ENCODE data around the gene KCNMA1.
"Not testable (repeated sequence)": the region's sequence is repeated elsewhere in the genome, so short reads cannot be mapped to it uniquely, and the experiment has no call there.

KCNMA1 gene

GRCh38 chr10:77357611-77358310, 279.8 kb downstream of the KCNMA1 start:
- DNase-seq = no peak

DNA sequence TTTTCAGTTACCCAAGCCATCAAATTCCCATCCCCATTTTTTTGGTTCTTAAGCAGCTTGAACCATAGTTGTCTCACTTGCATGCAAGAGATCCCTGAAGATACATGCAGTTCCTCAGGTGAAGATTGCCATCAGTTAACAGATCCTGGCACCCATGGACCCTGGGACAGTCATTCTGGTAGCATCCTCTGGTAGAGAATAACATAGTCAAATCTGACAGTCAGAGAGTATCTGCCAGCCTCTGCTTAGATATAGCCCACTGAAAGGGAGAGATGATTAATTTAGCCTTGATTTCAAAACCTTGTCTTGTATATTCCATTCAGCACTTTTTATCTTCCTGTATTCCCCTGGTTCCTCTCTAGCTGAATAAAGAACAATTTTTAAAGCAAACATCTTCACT, 280.4 kb downstream of the KCNMA1 start:
- DNase-seq = no peak

- DNase-seq = no peak
Observed at GRCh38 chr10:77355844-77356243, 281.8 kb downstream of the KCNMA1 start.

DNA sequence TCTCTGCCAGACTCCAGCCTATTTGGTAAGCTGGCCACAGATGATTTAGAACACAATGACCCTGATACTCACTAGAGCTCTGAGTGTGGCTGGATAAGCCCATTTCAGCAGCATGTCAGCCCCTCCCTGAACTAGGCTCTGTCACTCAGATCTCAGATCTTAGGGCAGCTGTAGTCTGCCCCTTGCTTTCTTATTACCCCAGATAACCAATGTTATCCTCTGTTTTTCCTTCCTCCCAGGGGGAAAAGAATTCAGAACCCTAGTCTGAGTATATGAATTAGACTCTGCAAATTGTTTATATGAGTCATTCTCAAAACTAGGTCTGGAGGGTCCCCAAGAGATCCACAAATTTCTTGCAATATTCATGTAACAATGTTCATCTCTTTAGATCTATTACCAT, 286.2 kb downstream of the KCNMA1 start:
- DNase-seq = no peak

GRCh38 chr10:77350711-77351119, 286.9 kb downstream of the KCNMA1 start:
- no peak for DNase-seq

DNA sequence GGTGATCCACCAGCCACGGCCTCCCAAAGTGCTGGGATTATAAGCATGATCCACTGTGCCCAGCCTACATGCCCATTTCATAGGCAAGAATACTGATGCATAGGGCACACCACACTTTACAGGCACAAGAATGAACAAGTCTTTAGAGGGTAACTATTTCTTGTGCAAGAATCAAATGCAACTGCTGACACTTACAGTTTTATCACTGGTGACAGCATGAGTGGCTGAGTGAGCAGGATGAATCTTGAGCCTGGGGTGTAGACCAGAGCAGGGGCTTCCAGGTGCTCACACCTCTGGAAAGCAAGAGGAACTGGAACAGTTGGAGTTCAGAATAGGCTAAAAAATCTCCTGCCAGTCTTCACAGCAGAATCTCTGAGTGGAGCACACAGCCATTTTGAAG, 287.5 kb downstream of the KCNMA1 start:
- DNase-seq = no peak

- no peak for DNase-seq
Observed at GRCh38 chr10:77349226-77349625, 288.4 kb downstream of the KCNMA1 start.

GRCh38 chr10:77348751-77349150, 288.9 kb downstream of the KCNMA1 start:
- DNase-seq = no peak

DNA sequence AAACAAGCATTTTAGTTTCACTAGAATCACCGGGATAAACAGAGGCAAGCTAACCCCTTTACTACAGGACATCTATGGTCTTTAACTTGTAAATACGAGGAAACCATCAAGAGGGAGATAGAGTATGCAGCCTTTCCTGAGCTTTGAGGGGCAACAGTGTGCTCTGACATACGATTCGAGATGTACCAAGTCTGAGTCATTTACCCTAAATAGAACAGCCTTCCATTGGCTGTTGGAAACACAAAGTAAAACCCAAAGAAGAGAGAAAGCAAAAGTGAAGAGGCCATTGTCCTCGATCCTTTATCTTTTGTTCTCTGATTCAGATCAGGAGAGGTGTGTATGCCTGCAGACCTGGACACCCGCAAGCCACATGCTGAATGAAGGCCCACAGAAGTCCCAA, 289.5 kb downstream of the KCNMA1 start:
- no peak for DNase-seq

GRCh38 chr10:77347052-77347451, 290.6 kb downstream of the KCNMA1 start:
- no peak for DNase-seq

GRCh38 chr10:77341055-77341454, 296.6 kb downstream of the KCNMA1 start:
- no peak for DNase-seq

- not testable (repeated sequence) for DNase-seq
Observed at GRCh38 chr10:77339872-77340271, 297.7 kb downstream of the KCNMA1 start.

GRCh38 chr10:77339166-77339565, 298.4 kb downstream of the KCNMA1 start:
- no peak for DNase-seq

GRCh38 chr10:77338143-77338542, 299.5 kb downstream of the KCNMA1 start:
- DNase-seq = no peak

- no peak for DNase-seq
Observed at GRCh38 chr10:77334501-77334900, 303.1 kb downstream of the KCNMA1 start.

- DNase-seq = no peak
Observed at GRCh38 chr10:77333610-77334340, 303.8 kb downstream of the KCNMA1 start.

- DNase-seq = no peak
Observed at GRCh38 chr10:77332256-77332655, 305.4 kb downstream of the KCNMA1 start.

DNA sequence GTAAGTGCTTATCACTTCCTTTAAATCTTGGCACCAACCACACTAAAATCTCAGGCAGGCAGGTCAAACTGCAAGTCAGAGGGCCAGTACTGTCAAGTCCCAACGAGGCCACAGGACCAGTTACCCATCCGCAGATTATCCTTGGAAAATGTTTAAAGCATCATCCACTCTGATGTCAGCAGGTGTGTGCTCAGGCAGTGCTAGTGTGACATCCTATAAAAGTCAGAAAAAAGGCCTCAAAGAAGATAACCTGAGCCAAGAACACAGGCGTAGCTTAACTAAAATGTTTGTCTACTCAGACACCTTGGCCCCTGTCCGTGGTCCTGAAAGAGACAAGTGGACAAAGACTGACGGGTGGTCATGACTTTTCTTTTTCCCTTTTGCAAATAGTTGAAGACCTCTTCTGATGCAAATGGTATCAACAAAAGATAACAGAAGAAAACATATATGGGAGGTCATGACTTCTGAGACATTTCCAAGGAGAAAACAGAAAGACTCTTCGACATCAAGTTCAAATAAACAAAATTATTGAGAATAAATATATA, 309.3 kb downstream of the KCNMA1 start:
- DNase-seq = no peak

DNA sequence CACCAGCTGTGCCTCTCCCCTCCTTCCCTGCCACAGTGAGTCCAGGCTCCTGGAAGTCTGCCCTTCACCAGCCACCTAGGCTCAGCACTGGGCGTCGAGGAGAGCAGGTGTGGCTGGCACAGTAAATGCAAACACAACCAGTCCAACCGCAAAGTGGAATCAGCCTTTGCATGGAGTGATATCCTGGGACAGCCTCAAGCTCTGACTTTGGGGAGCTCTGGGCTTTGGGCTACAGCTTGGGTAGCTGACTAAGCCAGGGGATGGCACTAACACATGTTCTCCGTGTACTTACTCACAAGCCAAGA, 312.4 kb downstream of the KCNMA1 start:
- no peak for DNase-seq

DNA sequence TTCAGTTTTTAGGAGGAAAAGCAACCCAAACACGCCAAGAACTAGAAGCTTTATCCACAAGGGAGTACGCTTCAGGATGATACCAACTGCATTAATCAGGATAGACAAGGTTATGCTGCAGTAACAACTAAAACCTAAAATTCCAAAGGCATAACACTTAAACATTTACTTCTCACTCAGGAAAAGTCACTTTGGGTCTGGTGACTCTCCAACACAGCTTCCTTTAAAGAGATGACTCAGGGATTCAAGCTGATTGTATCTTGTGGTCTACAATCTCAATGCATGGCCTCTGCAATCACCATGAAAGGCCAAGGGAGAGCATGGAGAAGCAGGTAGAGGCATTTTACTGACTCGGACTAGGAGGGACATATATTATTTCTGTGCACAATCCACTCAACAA, 315.8 kb downstream of the KCNMA1 start:
- DNase-seq = no peak

- DNase-seq = no peak
Observed at GRCh38 chr10:77320971-77321471, 316.6 kb downstream of the KCNMA1 start.

- DNase-seq = no peak
Observed at GRCh38 chr10:77319557-77319956, 318.1 kb downstream of the KCNMA1 start.

DNA sequence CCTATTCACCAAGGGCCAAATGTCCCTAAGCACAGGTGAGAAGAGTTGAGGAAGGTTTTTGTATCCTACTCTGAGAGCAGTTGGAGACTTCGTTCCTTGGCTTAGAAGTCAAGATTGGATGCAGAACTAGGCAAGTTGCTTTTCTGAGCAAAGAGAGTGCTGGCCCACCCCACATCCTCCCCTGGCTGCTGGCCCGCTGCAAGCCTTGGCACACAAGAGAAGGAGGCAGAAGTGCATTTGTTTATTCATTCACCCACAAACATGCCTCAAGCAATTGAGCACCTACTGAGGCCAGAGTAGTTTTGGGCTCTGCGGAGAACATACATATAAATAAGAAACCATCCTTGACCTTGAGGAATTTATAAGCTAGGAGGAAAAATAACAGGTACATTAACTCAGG, 318.9 kb downstream of the KCNMA1 start:
- no peak for DNase-seq

- DNase-seq = no peak
Observed at GRCh38 chr10:77317221-77317620, 320.4 kb downstream of the KCNMA1 start.
